ENCODE measurements around the gene BIRC6. TPM values are rescaled to one million over a fixed set of nuclear protein-coding genes. Genes with fewer than 3 reads are reported as not detected.

BIRC6 gene
- total and polyA plus RNA-seq, 2 of the 8 experiments (the other 6 are each of a cell fraction or from before 2014, with no cell fraction given): 32.5 to 69.5 TPM

DNA sequence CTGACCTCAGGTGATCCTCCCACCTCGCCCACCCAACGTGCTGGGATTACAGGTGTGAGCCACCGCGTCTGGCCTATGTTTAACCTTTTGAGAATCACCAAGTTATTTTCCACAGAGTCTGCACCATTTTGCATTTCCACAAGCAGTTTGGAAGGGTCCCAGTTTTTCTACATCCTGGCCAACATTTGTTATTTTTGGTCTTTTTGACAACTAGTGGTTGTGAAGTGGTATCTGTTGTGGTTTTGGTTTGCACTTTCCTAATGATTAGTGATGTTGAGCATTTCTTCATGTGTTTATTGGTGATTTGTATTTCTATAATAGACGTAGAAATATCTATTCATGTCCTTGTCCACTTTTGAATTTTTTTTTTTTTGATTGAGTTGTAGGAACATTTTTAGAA is 67.9 kb downstream of the BIRC6 start:
- Histone ChIP-seq H3K27ac (ENCODE audit: low read depth, low read length) (no peak overlapping the region), H3K4me3 (ENCODE audit: extremely low read depth in 1 of 4, insufficient read depth in 2 of 4, low read depth in 3 of 4, low read length in 4 of 4) (no peak overlapping the region), H3K4me1 (replicated peaks in 1 of 4; ENCODE audit: control insufficient read depth in 3 of 4, insufficient read depth in 4 of 4, low read length in 3 of 4) (no peaks in the 10 kb centered on the region; a peak in 1 of 7 replicates), H3K79me2 (ENCODE audit: control insufficient read depth in 1 of 2, insufficient read depth in 2 of 2, low read length in 2 of 2) (peaks cover 0 to 90% of the 10 kb centered on the region in 2 experiments; a peak in 3 of 4 replicates), H2BK12ac (ENCODE audit: low read depth, low read length) (no peak overlapping the region), H2BK120ac (replicated peaks; ENCODE audit: low read depth, low read length) (no peak overlapping the region), H4K91ac (replicated peaks; ENCODE audit: insufficient read length, low read length) (no peak overlapping the region), H3K14ac (ENCODE audit: insufficient read length) (no peak overlapping the region), H4K8ac (ENCODE audit: extremely low read depth, insufficient read depth, low read length) (no peak overlapping the region), H3K23ac (ENCODE audit: insufficient read length) (no peak overlapping the region), H3K36me3 (ENCODE audit: control insufficient read depth in 2 of 4, insufficient read depth in 4 of 4, low read length in 3 of 4) (no peaks in the 10 kb centered on the region), H3K79me1 (ENCODE audit: low read depth, low read length) (peaks cover 9% of the 10 kb centered on the region), H3K4me2 (ENCODE audit: insufficient read depth in 1 of 2, low read depth in 2 of 2, low read length in 2 of 2) (no peak overlapping the region), H3K56ac (replicated peaks; ENCODE audit: insufficient read length, low read depth, low read length) (no peak overlapping the region), H3K4ac (replicated peaks; ENCODE audit: insufficient read length, low read depth, low read length) (no peak overlapping the region), H2AFZ (ENCODE audit: low read length) (no peak overlapping the region), H4K20me1 (replicated peaks in 1 of 2; ENCODE audit: control insufficient read depth in 1 of 2, insufficient read depth in 2 of 2, low read length in 2 of 2) (peaks cover 0 to 2% of the 10 kb centered on the region in 2 experiments), H3K18ac (ENCODE audit: extremely low read depth, low read length) (no peak overlapping the region), H2AK5ac (ENCODE audit: low read depth, low read length) (no peak overlapping the region), H2BK20ac (ENCODE audit: low read length) (no peak overlapping the region), H3K27me3 (replicated peaks in 1 of 4; ENCODE audit: control insufficient read depth in 3 of 4, extremely low read depth in 1 of 4, insufficient read depth in 3 of 4, low read length in 3 of 4) (no peaks in the 10 kb centered on the region), H3K9me3 (ENCODE audit: insufficient read depth in 2 of 2, low read depth in 1 of 2, low read length in 1 of 2) (no peaks in the 10 kb centered on the region), H2BK5ac (ENCODE audit: low read depth, low read length) (no peak overlapping the region), H3K9ac (replicated peaks in 1 of 4; ENCODE audit: extremely low read depth in 1 of 4, low read depth in 3 of 4, low read length in 3 of 4) (no peak overlapping the region), H4K5ac (ENCODE audit: insufficient read length, low read depth, low read length) (no peak overlapping the region), H3K23me2 (ENCODE audit: low read depth, low read length) (no peaks in the 10 kb centered on the region), H2BK15ac (ENCODE audit: low read length) (no peak overlapping the region)
- FAIRE-seq (no peak), DNase-seq (ENCODE audit: low read depth in 1 of 2, low spot score in 2 of 2) (no peak)
- 91% methylated on average over 5 of the region's 5 CpGs; no CpG with 5 or more reads in 1 of the 2 experiments for WGBS, 2 experiments (ENCODE audit: extremely low coverage in 1 of 2, insufficient coverage in 1 of 2, insufficient read length in 1 of 2, insufficient replicate concordance in 2 of 2, low coverage in 1 of 2, low lambda C conversion rate in 2 of 2, missing lambda C conversion rate in 1 of 2)
- POLR2A ChIA-PET (ENCODE audit: partially characterized antibody): no interaction called here
- CTCF ChIA-PET (ENCODE audit: partially characterized antibody): interaction anchor here (0.6 kb wide), 1 partner anchor 17 kb away, joined by 3 read pairs; no protein-coding TSS in a partner anchor
- TF ChIP-seq SIRT6 (IDR thresholded peaks at IDR 0.05; ENCODE audit: low read length) (no peak), MAFK (IDR thresholded peaks at IDR 0.05; ENCODE audit: low read depth, low read length) (no peak), HDAC2 (IDR thresholded peaks at IDR 0.05; ENCODE audit: borderline replicate concordance in 1 of 2, low read depth in 2 of 2, low read length in 2 of 2) (no peak), TBP (IDR thresholded peaks at IDR 0.05; ENCODE audit: low read depth, low read length) (no peak), SIN3A (conservative IDR thresholded peaks at IDR 0.05 in 1 of 2, IDR thresholded peaks at IDR 0.05 in 1 of 2; ENCODE audit: low read depth in 1 of 2, low read length in 2 of 2) (no peak), SUZ12 (IDR thresholded peaks at IDR 0.05; ENCODE audit: low read length) (no peak), CBX8 (IDR thresholded peaks at IDR 0.05; ENCODE audit: borderline replicate concordance, low read depth, low read length) (no peak)
- TF ChIP-seq, protein P1, sequence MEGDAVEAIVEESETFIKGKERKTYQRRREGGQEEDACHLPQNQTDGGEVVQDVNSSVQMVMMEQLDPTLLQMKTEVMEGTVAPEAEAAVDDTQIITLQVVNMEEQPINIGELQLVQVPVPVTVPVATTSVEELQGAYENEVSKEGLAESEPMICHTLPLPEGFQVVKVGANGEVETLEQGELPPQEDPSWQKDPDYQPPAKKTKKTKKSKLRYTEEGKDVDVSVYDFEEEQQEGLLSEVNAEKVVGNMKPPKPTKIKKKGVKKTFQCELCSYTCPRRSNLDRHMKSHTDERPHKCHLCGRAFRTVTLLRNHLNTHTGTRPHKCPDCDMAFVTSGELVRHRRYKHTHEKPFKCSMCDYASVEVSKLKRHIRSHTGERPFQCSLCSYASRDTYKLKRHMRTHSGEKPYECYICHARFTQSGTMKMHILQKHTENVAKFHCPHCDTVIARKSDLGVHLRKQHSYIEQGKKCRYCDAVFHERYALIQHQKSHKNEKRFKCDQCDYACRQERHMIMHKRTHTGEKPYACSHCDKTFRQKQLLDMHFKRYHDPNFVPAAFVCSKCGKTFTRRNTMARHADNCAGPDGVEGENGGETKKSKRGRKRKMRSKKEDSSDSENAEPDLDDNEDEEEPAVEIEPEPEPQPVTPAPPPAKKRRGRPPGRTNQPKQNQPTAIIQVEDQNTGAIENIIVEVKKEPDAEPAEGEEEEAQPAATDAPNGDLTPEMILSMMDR (IDR thresholded peaks at IDR 0.05; ENCODE audit: control extremely low read depth in 1 of 3, insufficient read depth in 1 of 3, low read depth in 1 of 3, low read length in 3 of 3): no peak

Data from H1 (cell line).